NCI-H748 treated with DMSO at 0.1 percent for 48 hours (cell line): ENCODE data around the gene TMEM131.

Experiments
- DNase-seq: peaks from one replicate; lab custom pipeline; 2025; lab: John Stamatoyannopoulos, UW

Gene TMEM131

DNA sequence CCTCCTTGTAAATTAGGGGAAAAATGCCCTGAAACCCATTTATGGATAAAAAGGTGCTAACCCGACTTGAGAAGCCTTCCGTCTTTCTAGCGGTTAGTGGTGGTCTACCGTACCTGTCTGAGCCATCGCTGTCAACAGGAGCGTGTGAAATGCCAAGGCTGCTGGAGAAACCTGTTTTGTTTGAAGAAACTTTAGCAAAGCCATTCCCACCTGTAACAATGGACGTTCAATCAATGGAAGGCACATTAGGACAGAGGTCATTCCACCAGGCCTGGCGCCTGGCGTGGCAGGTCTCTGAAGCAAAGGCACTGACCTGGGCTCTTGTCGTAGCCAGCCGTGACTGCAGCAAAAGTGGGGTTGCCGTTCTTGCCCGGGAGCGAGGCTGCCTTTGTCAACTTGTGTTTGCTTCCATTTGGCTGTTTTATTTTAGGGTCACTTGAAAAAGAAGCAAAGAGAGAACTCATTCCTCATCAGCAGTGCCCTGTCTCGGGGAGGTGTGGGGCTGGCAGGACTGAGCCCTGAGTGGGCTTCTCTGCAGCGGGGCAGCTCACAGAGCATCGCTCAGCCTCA is 235.2 kb downstream of the TMEM131 start:
- no peak for DNase-seq

DNA sequence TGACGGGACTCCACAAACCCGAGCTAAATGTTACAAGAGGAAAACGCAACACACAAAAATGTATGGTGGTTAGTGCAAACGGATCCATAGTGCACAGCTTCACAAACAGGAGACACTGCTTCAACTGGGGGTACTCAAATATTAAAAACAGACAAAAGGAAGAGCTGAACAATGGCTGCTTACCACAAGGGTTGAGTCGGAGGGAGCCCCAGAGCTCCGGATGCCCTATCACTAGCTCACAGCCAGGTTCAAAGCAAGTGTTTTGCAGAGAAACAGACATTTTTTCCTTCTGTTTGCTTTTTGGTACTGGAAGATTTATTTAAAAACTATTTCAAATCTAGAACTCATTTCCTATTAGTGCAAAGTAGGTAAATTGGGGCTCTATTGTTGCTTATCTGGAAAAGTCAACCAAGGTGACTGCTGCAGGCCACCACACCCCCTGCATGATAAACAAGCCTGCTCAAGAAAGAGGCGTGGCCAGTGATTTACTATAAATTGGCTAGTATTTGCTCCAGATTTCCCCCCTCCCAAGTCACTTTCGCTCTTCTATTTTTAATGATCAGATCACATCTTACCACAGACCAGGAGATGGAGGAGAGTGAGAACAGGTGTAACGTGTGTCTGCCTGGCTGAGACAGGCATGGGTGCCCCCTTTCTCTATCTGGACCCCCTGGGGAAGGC is 235.9 kb downstream of the TMEM131 start:
- DNase-seq: no peak

DNA sequence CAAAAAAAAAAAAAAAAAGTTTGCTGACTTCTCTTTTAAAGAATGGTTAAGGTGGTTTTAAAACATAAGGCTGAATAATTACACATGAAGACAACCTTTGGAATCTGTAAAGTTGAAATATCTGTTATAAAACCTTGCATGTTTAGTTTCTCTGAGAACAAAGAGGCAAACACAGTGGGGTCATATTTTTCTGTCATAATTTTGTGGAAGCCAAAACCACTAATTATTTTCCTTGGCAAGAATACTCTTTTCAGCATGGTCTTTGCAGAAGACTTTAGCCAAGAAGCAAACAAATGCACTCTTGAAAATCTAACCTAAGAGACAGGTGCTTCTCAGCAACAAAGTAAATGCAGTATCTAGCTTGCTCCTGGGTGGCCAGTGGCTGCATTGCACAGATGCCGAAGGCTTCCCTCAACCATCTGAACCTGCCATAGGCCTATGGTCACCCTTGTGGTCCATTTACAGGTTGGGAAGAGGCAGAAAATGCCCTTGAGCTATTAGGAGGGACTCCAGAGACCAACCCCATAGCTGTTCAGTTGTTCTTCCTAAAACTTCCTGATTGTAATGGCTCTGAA is 237.5 kb downstream of the TMEM131 start:
- DNase-seq: no peak

DNA sequence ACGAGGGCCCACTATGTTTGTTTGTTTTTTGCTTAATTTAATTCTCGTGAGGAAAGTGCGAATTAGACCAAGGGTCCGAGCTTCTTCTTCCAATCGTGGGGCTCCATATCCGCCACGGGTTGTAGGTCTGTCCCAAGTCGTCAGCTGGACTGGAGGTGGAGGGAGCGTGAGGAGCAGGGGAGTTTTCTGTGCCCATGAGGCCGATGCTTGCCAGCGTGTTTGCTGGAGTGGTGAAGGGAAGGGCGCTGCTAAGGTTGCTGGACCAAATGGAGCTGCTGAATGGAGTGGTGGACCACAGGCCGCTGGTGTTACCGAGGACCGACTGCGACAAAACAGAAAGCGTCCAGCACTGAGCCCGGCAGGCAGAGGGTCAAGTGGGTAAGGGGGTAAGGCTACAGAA is 238.7 kb downstream of the TMEM131 start:
- DNase-seq: no peak

DNA sequence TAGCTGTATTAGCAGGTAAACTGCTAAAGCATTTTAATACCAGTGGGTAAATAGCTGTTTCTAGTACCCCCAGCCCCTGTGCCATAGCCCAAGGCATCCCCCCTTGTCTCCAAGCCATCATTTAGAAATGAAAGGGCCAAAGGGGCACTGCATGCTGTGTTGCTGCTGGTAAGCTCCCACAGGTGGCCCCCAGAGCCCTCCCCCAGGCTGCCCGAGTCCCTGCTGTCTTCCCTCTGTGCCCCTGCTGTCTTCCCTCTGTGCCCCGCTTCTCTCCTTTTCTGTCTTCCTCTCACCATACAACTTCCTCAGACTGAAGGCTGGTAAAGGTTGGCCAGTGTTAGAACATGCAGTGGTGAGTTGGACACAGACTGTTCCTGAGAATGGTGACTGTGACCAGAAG is 240.3 kb downstream of the TMEM131 start:
- DNase-seq: no peak

- DNase-seq: no peak
These were observed 240.9 kb downstream of the TMEM131 start for GRCh38 chr2:97754690-97755346.

GRCh38 chr2:97752342-97753334 is 243.1 kb downstream of the TMEM131 start:
- DNase-seq: no peak

GRCh38 chr2:97751752-97752151 is 244.0 kb downstream of the TMEM131 start:
- peak; percentile 4 for DNase-seq

GRCh38 chr2:97750017-97750416 is 245.7 kb downstream of the TMEM131 start:
- no peak for DNase-seq

DNA sequence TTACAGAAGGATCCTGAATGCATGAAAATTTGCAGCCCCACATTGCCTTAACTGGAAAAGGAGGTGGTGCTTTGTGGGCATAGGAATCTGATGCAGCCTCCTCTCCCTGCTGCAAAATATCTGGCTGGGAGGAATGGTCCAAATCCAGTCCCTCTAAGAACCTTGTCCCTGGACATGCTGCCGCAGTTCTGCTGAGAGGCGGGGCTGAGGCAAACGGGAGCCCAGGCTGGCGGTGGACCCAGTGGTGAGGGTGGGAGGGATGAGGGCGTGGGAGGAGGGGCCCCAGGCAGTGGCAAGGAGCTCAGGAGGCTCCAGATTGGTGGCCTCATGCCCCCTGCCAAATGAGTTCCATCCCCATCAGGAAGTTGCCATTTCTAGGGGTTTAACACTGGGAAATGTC is 246.2 kb downstream of the TMEM131 start:
- DNase-seq: no peak

DNA sequence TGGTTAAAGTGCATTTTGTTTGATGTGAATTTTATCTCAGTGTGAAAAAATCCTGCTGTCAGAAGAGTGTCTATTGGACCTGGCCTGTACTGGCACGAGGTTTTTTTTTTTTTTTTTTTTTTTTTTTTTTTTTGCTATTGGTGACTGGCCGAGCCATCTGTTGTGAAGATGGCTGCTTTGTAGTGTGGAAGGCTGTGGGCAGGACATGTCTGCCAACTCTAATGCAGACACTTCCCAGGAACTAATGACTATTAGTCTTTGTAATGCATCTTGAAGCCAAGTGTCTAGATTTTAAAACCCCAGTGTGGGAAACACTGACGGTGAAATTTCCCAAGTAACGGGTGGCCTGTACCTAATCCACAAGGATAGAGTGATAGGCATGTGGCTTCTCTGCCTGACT is 248.0 kb downstream of the TMEM131 start:
- DNase-seq: no peak

GRCh38 chr2:97747285-97747684 is 248.5 kb downstream of the TMEM131 start:
- no peak for DNase-seq

GRCh38 chr2:97745474-97746174 is 250.1 kb downstream of the TMEM131 start:
- no peak for DNase-seq

- DNase-seq: no peak
These were observed 251.8 kb downstream of the TMEM131 start for GRCh38 chr2:97743913-97744312.

DNA sequence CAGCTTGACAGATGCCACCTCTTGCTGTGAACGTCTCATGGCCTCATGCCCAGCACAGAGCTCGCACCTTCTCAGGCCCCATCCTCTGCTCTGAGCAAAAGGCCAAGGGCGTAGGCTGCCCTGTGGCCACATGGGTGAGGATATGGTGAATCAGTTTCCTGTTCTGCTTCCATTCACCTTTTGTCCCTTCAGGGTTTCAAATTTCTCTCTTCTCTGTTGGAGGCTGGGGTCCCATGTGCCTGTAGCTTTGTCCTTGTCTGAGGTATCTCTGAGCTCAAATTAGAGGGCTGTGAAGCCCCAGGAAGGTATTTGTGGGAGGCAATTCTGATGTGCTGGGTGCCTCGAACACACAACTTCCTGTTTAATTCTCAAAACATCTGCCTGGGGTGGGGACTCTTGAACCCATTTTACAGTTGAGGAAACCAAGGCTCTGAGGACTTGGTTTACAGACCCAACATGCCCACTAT is 253.3 kb downstream of the TMEM131 start:
- DNase-seq: no peak

GRCh38 chr2:97741686-97742085 is 254.1 kb downstream of the TMEM131 start:
- DNase-seq: no peak

- DNase-seq: no peak
These were observed 254.5 kb downstream of the TMEM131 start for GRCh38 chr2:97741251-97741650.

- peak; percentile 39 for DNase-seq
These were observed 255.1 kb downstream of the TMEM131 start for GRCh38 chr2:97740590-97741182.

DNA sequence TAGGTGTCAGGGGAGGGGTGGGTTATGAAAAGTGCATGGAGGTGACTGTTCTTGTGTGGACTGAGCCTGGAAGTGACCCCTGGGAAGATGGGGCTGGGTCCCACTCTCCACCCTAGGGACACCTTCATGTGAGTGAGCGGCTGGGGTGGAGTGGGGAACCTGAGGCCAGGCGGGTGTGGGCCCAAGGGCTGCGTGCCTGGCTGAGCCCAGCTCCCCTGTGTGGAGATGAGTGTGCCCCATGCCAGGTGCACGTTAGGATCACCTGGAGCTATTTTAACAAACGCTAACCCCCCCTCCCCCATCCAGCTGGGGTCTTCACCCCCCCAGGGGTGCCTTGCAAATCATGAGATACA is 255.9 kb downstream of the TMEM131 start:
- DNase-seq: no peak

DNA sequence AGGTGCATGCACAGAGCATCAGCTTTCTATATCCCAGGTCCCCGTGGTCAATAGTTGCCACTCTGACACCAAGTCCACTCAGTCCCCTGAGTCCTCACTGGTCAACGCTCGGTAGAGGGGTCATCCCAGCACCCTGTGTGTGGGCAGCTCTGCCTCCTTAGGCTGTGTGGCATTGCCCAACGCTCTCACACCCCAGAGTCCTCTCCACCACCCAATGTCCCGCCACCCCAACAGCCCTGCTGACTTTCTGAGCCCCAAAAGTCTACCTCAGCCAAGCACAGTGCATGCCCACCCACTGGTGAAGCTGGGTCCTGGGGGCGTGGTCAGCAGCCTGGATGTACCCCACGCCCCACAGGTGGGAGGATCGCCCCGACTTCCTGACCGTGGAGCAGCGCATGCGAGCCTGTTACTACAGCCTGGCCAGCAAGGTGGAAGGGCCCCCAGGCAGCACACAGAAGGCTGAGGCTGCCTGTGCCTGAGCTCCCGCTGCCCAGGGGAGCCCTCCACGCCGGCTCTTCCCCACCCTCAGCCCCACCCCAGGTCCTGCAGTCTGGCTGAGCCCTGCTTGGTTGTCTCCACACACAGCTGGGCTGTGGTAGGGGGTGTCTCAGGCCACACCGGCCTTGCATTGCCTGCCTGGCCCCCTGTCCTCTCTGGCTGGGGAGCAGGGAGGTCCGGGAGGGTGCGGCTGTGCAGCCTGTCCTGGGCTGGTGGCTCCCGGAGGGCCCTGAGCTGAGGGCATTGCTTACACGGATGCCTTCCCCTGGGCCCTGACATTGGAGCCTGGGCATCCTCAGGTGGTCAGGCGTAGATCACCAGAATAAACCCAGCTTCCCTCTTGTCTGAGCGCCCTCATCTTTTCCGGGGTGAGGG is 256.5 kb downstream of the TMEM131 start:
- no peak for DNase-seq
